ENCODE measurements around the gene DOCK10.
"Not testable (repeated sequence)": the region's sequence is repeated elsewhere in the genome, so short reads cannot be mapped to it uniquely, and the experiment has no call there.

The DOCK10 gene

GRCh38 chr2:224918626-224919471 is 123.4 kb downstream of the DOCK10 start:
- no peak for DNase-seq (ENCODE audit: low spot score)

GRCh38 chr2:224917246-224917645 is 125.0 kb downstream of the DOCK10 start:
- not testable (repeated sequence) for DNase-seq (ENCODE audit: low spot score)

- no peak for DNase-seq (ENCODE audit: low spot score)
These were observed 127.1 kb downstream of the DOCK10 start for GRCh38 chr2:224915136-224915535.

- DNase-seq (ENCODE audit: low spot score) = no peak
These were observed 131.7 kb downstream of the DOCK10 start for GRCh38 chr2:224910574-224910925.

GRCh38 chr2:224909885-224910573 is 132.2 kb downstream of the DOCK10 start:
- no peak for DNase-seq (ENCODE audit: low spot score)

GRCh38 chr2:224908818-224909217 is 133.4 kb downstream of the DOCK10 start:
- DNase-seq (ENCODE audit: low spot score) = no peak

GRCh38 chr2:224904381-224904780 is 137.9 kb downstream of the DOCK10 start:
- no peak for DNase-seq (ENCODE audit: low spot score)

- no peak for DNase-seq (ENCODE audit: low spot score)
These were observed 138.6 kb downstream of the DOCK10 start for GRCh38 chr2:224903621-224904020.

GRCh38 chr2:224901121-224901676 is 141.1 kb downstream of the DOCK10 start:
- no peak for DNase-seq (ENCODE audit: low spot score)

- DNase-seq (ENCODE audit: low spot score) = no peak
These were observed 146.9 kb downstream of the DOCK10 start for GRCh38 chr2:224895377-224895776.

- DNase-seq (ENCODE audit: low spot score) = no peak
These were observed 147.9 kb downstream of the DOCK10 start for GRCh38 chr2:224894356-224894755.

GRCh38 chr2:224893848-224894247 is 148.4 kb downstream of the DOCK10 start:
- no peak for DNase-seq (ENCODE audit: low spot score)

- no peak for DNase-seq (ENCODE audit: low spot score)
These were observed 149.6 kb downstream of the DOCK10 start for GRCh38 chr2:224892574-224893204.

GRCh38 chr2:224890372-224890771 is 151.9 kb downstream of the DOCK10 start:
- DNase-seq (ENCODE audit: low spot score) = no peak

- no peak for DNase-seq (ENCODE audit: low spot score)
These were observed 155.1 kb downstream of the DOCK10 start for GRCh38 chr2:224887141-224887540.

- DNase-seq (ENCODE audit: low spot score) = no peak
These were observed 156.3 kb downstream of the DOCK10 start for GRCh38 chr2:224885836-224886547.

- no peak for DNase-seq (ENCODE audit: low spot score)
These were observed 157.0 kb downstream of the DOCK10 start for GRCh38 chr2:224885291-224885690.

GRCh38 chr2:224884188-224884587 is 158.1 kb downstream of the DOCK10 start:
- DNase-seq (ENCODE audit: low spot score) = no peak

- no peak for DNase-seq (ENCODE audit: low spot score)
These were observed 158.6 kb downstream of the DOCK10 start for GRCh38 chr2:224883700-224884099.

- no peak for DNase-seq (ENCODE audit: low spot score)
These were observed 159.1 kb downstream of the DOCK10 start for GRCh38 chr2:224883172-224883516.

GRCh38 chr2:224882291-224883171 is 159.7 kb downstream of the DOCK10 start:
- peak; percentile 75 for DNase-seq (ENCODE audit: low spot score)
